CD4-positive, alpha-beta T cell treated with Interleukin-21 for 1 hour (primary cell): ENCODE results near the gene WWOX.
A peak's percentile ranks its signal among the peaks of the same experiment; 100 is the strongest.
"Not testable (repeated sequence)": the region's sequence is repeated elsewhere in the genome, so short reads cannot be mapped to it uniquely, and the experiment has no call there.

Experiments
- DNase-seq: peaks from one replicate; pipeline ENCODE4 v3.0.0-alpha.2; 2020

Gene WWOX

DNA sequence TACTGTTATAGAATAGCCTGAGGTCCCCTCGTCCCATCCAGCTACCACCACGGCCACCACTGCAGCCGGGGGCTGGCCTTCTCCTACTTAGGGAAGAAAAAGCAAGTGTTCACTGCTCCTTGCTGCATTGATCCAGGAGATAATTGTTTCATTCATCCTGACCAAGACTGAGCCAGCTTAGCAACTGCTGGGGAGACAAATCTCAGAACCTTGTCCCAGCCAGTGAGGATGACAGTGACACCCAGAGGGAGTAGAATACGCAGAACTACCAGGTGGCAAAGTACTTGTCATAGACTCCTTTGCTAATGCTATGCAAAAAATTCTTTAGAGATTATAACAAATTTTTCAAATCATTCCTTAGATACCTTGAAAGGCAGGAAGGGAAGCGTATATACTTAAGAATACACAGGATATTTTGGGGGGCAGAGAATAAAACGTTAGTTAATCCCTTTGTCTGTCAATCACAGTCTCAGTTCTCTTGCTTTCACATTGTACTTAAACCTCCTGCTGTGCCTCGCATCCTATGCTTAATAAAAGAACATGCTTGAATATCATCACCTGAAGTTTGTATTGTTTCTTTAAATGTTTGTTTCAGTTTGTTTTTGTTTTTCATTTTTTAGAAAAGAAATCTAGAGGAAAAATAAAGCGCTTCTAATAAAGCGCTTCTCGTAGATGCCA, 1112.8 kb downstream of the WWOX start:
- DNase-seq, result no peak

DNA sequence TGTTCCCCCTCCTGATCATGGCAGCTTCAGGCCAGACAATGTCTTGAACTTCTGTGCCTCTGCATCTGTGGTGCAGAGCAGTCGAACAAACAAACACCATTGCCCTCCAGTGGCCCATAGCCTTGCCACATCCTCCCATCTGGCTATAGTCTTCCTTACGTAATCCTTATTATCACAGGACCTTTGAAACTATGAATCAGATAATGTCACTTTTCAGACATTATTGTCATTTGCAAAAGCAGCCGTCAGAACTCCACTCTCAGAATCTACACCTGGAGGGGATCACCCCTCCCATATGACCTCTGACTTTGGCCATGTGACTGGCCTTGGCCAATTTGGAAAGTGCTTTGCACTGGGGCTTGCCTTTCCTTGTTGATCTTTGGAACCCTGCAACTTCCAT, 1113.8 kb downstream of the WWOX start:
- DNase-seq, result no peak

DNA sequence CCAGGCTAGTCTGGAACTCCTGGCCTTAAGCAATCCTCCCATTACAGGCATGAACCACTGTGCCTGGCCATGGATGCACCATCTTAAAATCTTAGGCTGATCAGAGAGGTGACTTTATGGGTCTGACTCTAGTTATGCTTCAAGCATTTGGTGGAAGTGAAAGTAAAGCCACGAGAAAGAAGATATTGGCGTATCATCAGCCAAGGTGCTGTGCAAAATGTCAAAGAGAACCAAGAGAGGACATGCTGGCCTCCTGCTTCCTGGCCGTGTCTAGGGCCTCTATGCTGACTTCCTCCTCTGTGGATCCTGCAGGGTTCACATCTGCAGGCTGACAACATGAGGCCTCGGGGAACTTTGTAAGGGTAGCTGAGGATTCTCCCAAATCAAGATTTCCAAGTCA, 1115.8 kb downstream of the WWOX start:
- DNase-seq, result no peak

DNA sequence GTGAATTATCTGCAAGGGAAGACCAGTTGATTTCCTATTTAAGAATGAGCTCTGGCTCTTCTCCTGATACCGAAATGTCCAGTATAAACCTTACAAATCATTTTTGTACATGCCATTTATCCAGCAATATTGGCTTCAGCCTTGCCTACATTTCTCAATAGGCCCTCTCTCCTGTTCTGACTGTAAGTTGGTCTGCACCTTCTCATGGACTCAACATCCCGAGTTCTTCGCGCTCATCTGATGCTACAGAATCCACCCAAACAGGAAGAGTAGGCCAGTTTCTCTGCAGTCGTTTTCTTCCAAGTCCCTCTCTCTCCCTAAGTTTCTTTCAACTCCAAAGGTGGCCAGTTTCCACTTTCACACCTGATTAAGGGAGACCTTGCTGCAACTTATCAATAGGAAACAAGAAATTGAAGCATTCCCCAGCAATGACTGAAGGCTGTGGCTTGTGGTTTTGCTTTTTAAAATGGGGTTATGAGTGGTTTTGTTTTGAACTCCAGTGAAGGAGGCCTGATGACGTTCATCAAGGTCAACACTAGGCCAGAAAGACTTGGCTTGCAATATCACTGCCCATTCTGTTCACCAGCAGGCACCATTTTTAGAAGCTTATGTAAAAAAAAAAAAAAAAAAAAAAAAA, 1118.0 kb downstream of the WWOX start:
- peak; percentile 46 for DNase-seq

DNA sequence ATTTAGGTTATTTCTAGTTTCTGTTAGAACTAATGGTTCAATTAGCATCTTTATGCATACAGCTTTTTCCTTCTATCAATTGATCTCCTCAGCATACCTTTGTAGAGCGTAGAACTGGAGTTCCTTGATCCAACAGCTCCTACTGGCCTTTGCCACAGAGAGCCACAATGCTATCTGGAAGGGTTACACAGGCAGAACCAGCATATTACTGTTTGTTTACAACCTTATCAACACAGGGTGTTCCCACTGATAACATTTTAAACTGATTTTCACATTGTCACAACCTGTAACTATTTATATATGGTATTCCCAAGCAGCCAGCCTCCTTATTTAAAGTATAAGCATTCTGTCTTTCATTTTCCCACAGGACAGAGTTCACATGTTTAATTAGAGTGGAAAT, 1118.9 kb downstream of the WWOX start:
- no peak for DNase-seq

DNA sequence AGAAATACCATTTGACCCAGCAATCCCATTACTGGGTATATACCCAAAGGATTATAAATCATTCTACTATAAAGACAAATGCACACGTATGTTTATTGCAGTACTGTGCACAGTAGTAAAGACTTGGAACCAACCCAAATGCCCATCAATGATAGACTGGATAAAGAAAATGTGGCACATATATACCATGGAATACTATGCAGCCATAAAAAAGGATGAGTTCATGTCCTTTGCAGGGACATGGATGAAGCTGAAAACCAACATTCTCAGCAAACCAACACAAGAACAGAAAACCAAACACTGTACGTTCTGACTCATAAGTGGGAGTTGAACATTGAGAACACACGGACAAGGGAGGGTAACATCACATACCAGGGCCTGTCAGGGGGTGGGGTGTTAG, 1126.5 kb downstream of the WWOX start:
- not testable (repeated sequence) for DNase-seq

DNA sequence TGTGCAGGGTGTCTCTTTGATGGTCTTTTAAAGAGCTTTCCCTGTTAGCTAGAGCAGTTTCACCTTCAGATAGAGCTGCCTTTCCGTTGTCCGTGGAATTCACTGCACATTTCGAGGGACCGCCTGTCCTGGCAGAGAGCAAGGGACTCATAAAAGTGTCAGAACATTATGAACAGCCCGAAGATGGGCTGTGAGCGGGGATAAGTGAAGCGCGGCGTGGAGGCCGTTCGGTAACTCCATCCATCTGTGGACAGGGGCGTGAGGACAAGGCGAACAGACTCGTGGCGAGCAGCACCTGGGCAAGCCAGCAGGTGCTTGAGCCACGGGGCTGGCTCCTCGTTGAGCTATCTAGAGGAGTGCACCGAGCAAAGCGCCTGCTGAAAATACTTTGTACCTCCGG, 1129.9 kb downstream of the WWOX start:
- no peak for DNase-seq

DNA sequence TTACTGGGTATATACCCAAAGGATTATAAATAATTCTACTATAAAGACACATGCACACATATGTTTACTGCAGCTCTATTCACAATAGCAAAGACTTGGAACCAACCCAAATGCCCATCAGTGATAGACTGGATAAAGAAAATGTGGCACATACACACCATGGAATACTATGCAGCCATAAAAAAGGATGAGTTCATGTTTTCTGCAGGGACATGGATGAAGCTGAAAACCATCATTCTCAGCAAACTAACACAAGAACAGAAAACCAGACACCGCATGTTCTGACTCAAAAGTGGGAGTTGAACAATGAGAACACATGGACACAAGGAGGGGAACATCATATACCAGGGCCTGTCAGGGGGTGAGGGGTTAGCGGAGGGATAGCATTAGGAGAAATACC, 1146.2 kb downstream of the WWOX start:
- not testable (repeated sequence) for DNase-seq

DNA sequence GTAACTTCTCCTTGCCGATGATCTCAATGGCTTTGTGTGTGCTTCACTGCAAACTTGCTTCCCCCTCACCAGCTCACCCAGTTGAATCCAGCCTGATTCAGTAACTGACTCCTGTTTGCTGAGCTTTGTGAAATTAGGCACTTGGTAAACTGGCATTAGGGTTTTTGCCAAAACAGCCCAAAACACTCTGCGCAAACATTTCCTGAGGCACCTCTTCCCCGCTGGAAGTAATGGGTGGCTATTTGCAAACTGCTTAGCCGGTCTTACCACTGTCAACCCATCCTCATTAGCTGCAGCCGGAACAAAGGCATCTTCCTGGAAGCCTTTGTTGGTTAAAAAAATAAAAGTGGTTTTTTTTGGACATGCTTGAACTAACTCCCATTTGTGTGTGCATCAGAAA, 1147.9 kb downstream of the WWOX start:
- DNase-seq, result no peak

DNA sequence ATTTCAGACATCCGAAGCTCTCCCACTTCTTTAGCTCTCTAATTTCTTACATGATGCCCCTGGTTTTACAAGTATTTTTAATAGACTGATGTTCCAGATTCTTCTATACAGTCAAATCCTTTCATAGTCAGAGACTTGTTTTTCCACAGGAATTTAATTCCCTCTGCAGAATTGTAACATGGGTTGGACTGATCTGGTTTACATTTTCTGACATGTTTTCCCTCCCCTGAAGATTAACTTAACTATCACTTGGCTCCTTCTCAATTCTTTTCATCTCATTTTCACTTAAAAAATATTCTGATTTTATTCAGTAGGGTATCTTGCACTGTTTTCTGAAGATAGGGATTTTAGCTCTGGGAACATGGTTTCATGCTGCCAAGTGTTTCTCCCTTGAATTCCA, 1148.9 kb downstream of the WWOX start:
- no peak for DNase-seq

DNA sequence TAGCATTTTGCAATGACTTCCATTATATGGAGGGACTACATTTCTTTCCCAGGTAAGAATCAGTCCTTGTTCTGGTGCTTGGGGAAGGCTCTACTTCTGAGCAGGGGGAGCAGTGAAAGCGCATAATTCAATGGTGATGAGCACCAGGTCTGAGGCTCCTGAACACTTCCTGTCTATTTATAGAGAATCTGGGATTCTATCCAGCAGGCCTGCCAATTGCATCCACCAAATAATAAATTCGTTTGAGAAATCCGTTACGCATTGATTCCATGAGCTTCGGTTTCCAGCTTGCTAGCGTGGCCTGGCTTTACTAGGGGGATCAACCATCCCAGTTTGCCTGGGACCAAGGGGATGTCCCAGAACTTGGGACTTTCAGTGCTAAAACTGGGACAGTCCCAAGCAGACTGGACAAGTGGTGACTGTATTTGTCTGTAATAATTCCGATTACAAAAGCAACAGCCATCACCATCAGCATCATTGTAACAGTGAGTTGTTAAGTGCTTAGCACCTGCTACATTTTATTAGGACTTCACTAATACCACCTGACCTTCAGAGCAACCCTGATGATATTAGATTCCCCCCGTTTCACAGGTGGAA, 1151.1 kb downstream of the WWOX start:
- DNase-seq, result no peak

DNA sequence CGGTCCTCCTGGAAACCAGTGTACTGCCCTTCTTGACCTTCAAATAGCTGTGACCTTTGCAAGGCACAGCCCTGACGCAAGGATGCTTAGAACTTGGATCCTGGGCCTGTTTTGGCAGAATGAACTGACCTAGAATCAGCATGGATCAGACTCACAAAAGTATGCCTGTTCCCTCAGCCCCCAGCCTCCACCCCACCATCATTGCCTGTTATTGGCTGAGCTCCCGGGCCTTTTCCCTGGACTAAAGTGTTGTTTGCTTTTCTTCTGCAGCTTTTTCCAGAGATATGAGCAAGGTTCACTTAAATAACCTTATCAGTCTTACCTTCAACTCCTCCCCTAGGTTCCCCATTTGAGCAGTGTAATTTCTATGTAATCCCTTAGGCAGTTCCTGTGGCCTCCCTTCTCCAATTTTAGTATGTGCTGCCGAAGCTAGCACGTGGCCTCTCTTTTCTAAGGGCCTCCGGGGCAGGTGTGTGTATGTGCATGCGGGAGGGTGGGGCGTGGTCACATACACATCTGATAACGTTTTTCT, 1153.7 kb downstream of the WWOX start:
- no peak for DNase-seq

DNA sequence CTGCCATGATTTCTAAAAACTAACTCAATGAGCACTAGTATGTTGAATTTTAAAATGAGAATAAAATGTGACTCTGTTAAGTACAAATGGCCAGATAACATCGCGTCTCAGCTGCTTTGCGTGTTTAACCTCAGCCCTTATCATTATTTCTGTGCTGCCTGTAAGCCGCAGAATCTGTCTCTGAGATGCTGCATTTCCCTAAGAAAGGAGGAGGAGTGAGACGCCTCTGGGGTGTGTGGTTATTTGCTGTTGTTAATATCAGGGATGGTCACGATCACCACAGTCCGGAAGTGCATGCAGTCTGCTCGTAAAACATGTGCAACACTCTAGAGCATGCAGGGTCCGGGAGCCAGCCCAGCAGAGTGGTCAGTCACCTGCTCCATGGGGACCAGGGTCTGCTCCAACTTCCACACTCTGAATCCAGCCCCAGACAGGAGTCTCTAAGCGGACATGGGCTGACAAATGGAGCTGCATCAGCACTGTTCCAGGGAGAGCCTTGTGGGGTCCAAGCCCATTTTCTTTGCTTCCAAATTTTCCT, 1158.6 kb downstream of the WWOX start:
- no peak for DNase-seq

DNA sequence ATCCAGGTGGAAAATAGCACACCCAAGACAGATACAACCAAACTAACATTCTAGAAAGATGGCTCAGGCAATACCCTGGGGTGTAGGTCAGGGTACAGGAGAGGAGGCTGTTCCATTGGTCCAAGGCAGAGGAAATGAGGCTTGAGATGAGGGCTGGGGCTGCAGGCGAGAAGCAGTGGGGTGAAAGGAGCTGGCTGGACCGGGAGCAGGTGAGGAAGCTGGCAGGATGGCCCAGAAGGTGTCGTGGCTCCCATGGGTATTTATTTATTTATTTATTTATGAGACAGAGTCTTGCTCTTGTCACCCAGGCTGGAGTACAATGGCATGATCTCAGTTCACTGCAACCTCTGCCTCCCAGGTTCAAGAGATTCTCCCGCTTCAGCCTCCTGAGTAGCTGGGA, 1161.4 kb downstream of the WWOX start:
- not testable (repeated sequence) for DNase-seq

DNA sequence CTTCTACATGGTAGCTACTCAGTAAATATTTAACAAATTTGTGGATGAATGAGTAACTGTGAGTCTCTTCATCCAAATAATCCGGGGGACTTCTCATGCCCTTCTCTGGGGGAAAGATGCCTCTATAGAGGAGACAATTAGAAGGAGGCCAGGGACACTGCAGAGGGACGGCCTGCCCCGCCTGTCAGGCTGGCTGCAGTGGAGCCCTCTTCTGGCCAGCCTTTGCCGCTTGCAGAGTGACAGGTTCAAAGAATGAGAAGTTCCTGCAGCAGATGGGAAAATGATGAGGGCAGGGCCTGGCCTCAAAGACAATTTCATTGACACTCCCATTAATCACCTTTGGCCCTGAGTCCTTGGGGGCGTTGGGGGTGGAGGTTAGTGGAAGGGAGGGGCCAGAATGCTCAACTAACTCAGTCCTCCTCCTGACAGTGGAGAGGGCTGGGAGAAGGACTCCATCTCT, 1162.1 kb downstream of the WWOX start:
- peak; percentile 55 for DNase-seq

DNA sequence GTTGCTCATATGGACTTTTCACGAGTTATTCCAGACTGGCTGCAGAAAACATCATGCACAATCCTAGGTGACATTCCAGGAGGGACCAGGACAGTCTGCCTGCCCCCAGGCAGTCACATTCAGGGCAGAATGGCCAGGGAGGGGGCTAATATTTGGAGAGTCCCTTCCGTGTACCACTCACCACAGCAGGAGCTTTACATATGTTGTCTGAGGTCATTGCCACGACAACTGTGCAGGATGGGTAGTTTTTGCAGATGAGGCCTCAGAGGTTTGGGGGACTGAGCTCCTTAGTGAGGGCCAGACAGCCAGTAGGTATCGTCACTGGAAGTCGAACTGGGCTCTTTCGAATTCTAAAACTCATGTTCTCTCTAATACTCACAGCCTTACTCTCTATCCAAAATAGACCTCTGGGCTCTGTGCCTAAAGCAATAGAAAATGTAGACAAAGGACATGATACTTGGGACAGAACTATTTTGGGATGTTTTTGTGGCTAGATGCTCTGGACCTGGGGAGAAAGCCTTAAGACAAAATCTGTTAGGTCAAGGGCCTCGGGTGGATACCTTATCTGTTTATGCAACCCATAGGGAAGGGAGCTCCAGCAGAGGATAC, 1162.6 kb downstream of the WWOX start:
- no peak for DNase-seq
